Kasumi-1 (cell line): ENCODE measurements around the gene VSIG10L2.
"Not testable (repeated sequence)": the region's sequence is repeated elsewhere in the genome, so short reads cannot be mapped to it uniquely, and the experiment has no call there.

Experiments used
- DNase-seq, 2 experiments: peaks; one replicate each; lab custom pipeline; 2025; lab: John Stamatoyannopoulos, UW

The VSIG10L2 gene

GRCh38 chr11:125967515-125967914 is 21.7 kb downstream of the VSIG10L2 start:
- DNase-seq, result no peak

GRCh38 chr11:125968354-125968753 is 22.5 kb downstream of the VSIG10L2 start:
- no peak for DNase-seq

DNA sequence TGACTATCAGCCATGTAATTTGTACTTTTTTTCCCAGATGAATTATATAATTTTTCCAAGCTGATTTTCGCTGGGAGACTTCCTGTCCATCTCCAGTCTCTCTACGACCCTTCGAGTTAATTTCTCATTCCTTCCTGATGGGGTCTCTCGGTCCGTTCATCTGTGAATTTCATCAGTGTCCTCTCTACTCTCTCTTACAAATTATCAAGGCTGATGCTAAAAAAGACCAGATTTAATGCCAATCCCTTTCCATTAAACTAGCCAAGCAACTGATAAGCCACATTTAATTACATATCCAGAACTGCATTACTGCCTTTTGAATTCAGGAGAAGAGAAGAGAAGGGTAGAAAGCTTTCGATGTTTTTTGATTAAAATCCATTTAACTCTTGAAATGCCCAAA is 25.8 kb downstream of the VSIG10L2 start:
- DNase-seq, result no peak

DNA sequence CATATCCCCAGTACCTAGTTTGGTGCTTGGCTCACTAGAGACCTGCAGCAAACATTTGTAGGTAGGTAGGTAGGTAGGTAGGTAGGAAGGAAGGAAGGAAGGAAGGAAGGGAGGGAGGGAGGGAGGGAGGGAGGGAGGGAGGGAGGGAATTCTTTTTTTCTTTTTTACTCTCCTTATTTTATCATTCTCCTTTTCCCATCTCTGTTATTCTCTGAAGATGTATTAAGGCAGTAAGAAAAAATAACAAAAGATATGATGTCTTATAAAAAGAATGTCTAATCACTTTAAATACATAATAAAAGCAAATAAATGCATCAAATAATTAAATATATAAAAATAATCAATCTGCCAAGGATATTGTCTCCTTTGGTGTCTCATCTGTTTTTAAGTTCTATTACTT is 28.4 kb downstream of the VSIG10L2 start:
- DNase-seq, result no peak

- no peak for DNase-seq
Observed at GRCh38 chr11:125975634-125976033, 29.8 kb downstream of the VSIG10L2 start.

- no peak for DNase-seq
Observed at GRCh38 chr11:125976156-125976555, 30.3 kb downstream of the VSIG10L2 start.

DNA sequence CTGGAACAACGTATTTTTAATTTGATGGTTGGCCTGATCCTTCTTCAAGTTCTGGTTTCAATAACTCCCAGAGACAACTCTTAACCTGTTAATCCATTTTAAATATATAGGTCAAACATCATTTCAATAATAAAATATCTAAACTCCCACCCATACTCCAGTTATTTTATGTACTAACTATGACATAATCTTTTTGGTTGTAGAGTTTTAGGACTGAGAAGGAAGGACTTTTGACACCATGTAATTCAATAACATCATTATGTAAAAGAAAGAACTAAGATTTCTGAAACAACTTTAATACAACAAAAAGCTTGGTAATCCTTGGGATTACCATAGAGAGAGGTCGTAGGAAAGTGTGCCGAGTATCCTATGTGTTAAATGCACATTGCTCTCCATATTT is 31.5 kb downstream of the VSIG10L2 start:
- no peak for DNase-seq

- DNase-seq, result no peak
Observed at GRCh38 chr11:125978181-125978716, 32.4 kb downstream of the VSIG10L2 start.

DNA sequence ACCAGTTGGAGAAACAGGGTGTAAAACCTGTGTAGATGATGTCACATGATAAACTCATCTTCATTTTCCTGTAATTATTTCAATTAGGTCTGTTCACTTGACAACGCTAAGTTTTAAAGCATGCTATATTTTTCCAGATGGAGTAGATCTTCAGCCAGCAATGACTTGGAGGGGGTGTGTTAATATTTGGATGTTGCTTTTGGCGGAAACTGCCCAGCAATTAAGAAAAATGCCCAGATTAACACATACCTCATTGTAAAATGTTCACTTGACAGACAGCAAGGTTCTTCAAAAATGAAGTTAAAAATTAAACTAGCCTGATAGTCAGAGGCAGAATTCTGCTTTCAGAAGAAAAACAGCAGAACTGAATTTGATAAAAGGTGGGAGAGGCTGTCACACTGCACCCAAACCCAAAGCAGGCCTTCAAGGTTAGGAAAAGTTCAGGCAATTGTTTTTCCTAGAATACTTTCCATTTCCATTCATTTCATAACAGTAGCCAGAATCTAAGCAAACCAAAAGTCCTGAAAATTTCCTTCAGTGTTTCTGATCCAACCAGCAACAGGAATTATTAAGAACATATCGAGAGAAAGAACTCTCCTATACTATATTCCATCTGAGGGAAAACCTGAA is 33.0 kb downstream of the VSIG10L2 start:
- no peak for DNase-seq

DNA sequence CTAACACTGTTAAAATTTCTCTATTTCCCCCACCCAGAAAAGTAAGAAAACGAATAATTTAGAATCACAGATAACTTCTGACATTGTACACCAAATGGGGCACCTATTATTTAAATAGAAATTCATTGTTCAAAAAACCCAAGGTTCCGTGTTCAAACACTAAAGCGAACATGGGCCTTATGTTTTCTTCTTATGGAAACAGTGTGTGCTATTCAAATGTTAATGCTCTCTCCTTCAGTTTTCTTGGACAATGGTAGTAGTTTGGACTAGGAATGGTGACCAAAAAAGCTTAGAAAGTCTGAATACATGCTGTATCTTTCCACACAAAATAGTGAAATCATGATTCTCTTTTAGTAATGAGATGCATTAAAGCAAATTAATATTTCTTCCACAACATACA is 33.7 kb downstream of the VSIG10L2 start:
- no peak for DNase-seq

DNA sequence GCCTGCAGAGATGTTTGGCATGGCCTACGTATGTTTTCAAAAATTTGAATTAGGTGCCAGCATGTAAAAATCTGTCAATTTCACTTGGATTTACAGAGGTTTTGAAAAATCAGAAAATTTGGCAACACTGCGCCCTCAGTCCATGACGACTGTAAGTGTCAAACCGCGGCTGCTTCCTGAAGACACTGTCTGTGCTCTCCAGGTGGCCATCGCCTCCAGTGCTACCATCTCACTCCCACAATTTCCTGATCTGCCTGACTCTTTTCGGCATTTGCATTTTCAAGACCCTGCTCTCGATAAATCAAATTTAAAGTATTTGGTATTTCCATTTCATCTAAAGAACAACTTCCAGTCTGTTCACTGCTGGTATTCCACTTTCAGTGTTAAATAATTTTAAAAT is 34.6 kb downstream of the VSIG10L2 start:
- no peak for DNase-seq

DNA sequence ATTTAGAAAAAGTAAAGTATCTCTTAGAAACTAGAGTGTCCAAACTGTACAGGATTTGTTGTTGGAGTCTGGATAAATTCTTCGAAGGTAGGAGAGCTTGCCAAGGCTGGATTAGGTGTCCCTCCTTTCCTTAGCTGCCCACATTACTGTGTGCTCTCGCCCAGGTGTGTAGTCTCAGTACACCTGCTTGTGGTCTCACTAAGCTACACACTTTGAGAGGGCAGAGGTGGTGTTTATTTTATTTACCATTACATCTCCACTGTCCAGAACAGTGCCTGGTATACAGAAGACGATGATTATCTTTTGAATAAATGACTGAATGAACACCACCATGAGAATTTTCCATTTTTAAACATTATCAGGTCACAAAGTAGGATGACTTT is 36.5 kb downstream of the VSIG10L2 start:
- no peak for DNase-seq

DNA sequence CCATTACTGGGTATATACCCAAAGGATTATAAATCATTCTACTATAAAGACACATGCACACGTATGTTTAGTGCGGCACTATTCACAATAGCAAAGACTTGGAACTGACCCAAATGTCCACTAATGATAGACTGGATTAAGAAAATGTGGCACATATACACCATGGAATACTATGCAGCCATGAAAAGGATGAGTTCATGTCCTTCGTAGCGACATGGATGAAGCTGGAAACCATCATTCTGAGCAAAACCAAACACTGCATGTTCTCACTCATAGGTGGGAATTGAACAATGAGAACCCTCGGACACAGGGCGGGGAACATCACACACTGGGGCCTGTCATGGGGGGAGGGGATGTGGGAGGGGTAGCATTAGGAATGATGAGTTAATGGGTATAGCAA is 40.1 kb downstream of the VSIG10L2 start:
- not testable (repeated sequence) for DNase-seq

DNA sequence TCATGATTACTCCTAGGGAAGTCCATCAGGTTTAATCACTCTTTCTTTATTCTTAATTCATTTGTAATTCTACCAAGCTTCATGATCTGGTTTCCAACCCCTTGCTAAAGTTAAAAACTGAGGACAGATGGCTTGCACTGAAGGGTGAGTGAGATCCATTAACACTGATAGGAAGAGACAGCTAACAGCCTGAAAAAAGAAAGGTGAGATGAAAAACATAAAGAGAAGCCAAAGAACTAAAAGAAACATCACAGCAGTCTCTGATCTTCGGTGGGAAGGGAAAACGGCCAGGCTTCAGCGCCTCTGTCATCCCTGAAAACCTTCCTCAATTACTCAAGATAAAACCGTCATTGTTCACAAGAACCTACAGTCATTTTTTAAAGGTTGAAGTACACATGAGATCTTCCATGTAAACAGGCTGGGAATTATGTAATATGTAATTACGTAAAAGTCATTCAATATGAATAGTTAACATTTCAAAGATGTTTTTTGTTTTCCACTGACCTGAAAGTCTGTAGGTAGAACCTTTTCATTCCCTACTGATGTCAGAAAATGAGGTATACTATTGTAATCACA is 41.3 kb downstream of the VSIG10L2 start:
- DNase-seq, result no peak

DNA sequence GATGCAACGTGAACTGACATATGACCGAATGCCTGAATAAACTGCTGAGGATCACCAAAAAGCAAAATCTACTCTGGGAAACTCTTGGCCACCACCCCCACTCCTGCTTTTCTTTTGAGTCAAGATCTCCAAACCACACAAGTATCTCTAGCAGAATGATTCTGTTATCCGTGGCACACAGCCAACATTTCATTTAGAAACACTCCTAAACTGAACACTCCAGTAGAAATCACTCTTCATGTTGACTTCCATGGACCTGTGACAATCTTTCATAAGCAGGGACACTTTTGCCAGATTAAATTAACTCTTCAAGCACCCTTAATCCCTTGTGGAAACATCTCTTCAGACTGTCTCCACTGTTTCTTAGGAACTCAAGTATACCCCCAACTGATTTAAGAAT is 44.4 kb downstream of the VSIG10L2 start:
- no peak for DNase-seq

GRCh38 chr11:125992893-125993292 is 47.0 kb downstream of the VSIG10L2 start:
- no peak for DNase-seq

DNA sequence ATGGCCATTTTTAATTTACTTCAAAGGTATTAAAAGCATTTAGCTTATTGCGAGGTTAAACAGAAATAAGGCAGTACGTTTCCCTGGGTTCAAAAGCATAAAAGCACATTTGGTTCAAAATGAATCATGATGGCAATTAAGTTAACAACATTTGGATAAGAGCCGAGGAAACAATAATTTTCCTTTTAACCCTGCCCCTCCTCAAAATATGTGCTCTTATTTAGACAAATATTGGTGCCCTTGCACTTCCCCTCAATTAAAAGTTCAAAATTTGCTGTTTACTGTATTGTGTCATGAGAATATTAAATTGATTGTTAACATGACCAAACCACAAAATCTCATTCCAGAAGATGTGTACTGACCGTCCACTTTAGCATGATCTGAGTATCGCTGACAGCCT is 48.7 kb downstream of the VSIG10L2 start:
- DNase-seq, result no peak

DNA sequence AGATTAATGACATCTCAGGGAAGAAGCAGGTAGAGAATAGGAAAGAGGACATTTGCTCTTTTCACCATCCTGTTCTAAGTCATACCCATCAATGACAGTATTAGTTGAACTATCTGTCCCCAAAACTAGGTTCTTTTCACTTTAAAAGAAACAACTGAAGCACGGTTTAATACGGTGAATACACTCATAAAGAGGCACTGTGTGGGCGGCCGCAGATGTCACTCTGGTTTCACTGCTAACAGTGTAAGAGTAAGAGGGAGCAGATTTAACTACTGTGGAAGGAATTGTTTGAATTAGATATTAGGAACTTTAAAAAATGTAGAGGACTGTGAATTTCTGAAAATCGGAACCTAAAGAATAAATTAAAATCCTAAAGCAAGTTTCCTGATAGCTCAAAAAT is 49.5 kb downstream of the VSIG10L2 start:
- no peak for DNase-seq

- DNase-seq, result no peak
Observed at GRCh38 chr11:125998267-125998666, 52.4 kb downstream of the VSIG10L2 start.

DNA sequence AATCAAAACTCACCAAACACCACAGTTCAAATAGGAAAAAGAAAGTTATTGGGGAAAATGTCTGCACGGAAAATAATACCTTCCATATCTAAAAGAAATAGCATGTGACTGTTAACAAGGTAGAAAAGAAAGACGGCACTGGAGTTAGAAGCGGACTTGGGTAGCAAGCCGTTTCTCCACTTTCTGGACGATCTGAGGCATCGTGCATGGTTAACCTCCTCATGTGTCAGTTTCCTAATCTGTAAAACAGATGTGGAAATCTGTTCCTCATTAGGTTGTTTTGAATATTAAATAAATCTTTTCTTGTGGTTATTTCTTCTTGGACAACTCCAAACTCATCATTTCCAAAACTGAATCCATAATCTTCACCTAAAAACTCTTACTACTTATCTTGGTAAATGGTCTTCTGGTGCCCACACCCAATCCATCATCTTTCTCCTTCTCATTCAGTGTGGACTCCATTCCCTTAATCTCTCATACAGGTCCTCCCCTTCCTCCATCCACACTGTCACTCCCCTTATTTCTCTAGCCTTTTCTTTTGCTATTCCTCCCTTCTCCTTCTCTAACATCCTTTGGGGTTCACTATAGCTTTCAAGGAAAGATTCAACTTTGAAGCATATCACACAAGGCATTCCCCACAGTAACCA is 53.5 kb downstream of the VSIG10L2 start:
- no peak for DNase-seq

GRCh38 chr11:126002181-126002580 is 56.3 kb downstream of the VSIG10L2 start:
- no peak for DNase-seq
